ENCODE measurements around the gene HSFX3.

The HSFX3 gene

DNA sequence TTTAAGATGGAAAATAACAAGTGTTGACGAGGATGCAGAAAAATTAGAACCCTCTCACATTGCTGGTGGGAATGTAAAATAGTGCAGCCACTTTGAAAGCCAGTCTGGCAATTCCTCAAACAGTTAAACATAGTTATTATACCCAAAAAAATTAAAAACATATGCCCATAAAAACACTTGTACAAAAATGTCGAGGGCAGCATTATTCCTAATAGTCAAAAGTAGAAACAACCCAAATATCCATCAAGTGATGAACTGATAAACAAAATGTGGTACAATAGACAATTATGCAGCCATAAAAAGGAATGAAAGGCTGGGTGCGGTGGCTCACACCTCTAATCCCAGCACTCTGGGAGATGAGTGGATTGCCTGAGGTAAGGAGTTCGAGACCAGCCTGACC lies 51.0 kb downstream of the HSFX3 start:
- intact Hi-C loops (cut with DNase I; ENCODE audit: low total_unique reads), result no loop called here
- H3K9me3 ChIP-seq, result no peaks in the 10 kb centered on the region
- no peak for DNase-seq
- TF ChIP-seq, protein P1, sequence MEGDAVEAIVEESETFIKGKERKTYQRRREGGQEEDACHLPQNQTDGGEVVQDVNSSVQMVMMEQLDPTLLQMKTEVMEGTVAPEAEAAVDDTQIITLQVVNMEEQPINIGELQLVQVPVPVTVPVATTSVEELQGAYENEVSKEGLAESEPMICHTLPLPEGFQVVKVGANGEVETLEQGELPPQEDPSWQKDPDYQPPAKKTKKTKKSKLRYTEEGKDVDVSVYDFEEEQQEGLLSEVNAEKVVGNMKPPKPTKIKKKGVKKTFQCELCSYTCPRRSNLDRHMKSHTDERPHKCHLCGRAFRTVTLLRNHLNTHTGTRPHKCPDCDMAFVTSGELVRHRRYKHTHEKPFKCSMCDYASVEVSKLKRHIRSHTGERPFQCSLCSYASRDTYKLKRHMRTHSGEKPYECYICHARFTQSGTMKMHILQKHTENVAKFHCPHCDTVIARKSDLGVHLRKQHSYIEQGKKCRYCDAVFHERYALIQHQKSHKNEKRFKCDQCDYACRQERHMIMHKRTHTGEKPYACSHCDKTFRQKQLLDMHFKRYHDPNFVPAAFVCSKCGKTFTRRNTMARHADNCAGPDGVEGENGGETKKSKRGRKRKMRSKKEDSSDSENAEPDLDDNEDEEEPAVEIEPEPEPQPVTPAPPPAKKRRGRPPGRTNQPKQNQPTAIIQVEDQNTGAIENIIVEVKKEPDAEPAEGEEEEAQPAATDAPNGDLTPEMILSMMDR (IDR thresholded peaks at IDR 0.05), result no peak
- peaks cover 39 to 64% (median 61%) of the 10 kb centered on the region in 3 donors for H3K36me3 ChIP-seq
- H3K27me3 ChIP-seq, result no peaks in the 10 kb centered on the region
- H3K27ac ChIP-seq, result no peak overlapping the region
- H3K4me3 ChIP-seq, result no peak overlapping the region
- peaks cover 0 to 13% (median 0%) of the 10 kb centered on the region in 4 donors for H3K4me1 ChIP-seq

Measured in tibial artery (tissue), 4 donors.